ENCODE results near the gene ITLN1.
"Not testable (repeated sequence)": the region's sequence is repeated elsewhere in the genome, so short reads cannot be mapped to it uniquely, and the experiment has no call there.

Gene ITLN1

GRCh38 chr1:160883581-160884513 is 1.1 kb downstream of the ITLN1 start:
- Histone ChIP-seq H3K27me3 (ENCODE audit: control insufficient read depth in 2 of 2, insufficient read depth in 2 of 2, low read length in 2 of 2) (no peaks in the 10 kb centered on the region), H3K4me3 (ENCODE audit: low read length in 2 of 2) (peak overlapping the region in 1 of 2 donors; percentile 38), H3K4me1 (ENCODE audit: control insufficient read depth in 2 of 2, insufficient read depth in 2 of 2, low read length in 2 of 2) (no peaks in the 10 kb centered on the region), H3K9me3 (ENCODE audit: control insufficient read depth in 2 of 2, low read length in 2 of 2) (no peaks in the 10 kb centered on the region), H3K36me3 (ENCODE audit: control insufficient read depth in 2 of 2, insufficient read depth in 2 of 2, low read length in 2 of 2) (no peaks in the 10 kb centered on the region), H3K27ac (ENCODE audit: low read depth in 2 of 2, low read length in 2 of 2) (no peak overlapping the region), H3K9ac (ENCODE audit: low read depth in 1 of 2, low read length in 2 of 2) (no peak overlapping the region)

GRCh38 chr1:160882582-160882981 is 2.4 kb downstream of the ITLN1 start:
- Histone ChIP-seq H3K27me3 (ENCODE audit: control insufficient read depth in 2 of 2, insufficient read depth in 2 of 2, low read length in 2 of 2) (no peaks in the 10 kb centered on the region), H3K9ac (ENCODE audit: low read depth in 1 of 2, low read length in 2 of 2) (no peak overlapping the region), H3K27ac (ENCODE audit: low read depth in 2 of 2, low read length in 2 of 2) (no peak overlapping the region), H3K9me3 (ENCODE audit: control insufficient read depth in 2 of 2, low read length in 2 of 2) (no peaks in the 10 kb centered on the region), H3K36me3 (ENCODE audit: control insufficient read depth in 2 of 2, insufficient read depth in 2 of 2, low read length in 2 of 2) (no peaks in the 10 kb centered on the region), H3K4me3 (ENCODE audit: low read length in 2 of 2) (no peak overlapping the region), H3K4me1 (ENCODE audit: control insufficient read depth in 2 of 2, insufficient read depth in 2 of 2, low read length in 2 of 2) (no peaks in the 10 kb centered on the region)

DNA sequence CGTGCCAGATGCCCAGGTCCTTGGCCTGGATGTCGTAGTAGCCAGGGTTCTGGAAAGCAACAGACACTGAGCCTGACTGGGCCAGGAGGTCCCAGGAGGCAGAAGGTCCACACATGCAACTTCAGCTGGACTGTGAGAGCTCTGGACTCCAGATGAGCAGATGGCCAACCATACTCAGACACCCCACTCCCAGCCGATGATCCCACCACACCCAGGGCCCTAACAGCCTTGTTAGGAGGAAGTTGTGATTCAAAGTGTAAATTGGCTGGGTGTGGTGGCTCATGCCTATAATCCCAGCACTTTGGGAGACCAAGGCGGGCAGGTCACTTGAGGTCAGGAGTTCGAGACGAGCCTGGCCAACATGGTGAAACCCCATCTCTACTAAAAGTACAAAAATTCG is 3.7 kb downstream of the ITLN1 start:
- H3K9ac ChIP-seq (ENCODE audit: low read depth in 1 of 2, low read length in 2 of 2); H3K9me3 ChIP-seq (ENCODE audit: control insufficient read depth in 2 of 2, low read length in 2 of 2); H3K36me3 ChIP-seq (ENCODE audit: control insufficient read depth in 2 of 2, insufficient read depth in 2 of 2, low read length in 2 of 2); H3K4me1 ChIP-seq (ENCODE audit: control insufficient read depth in 2 of 2, insufficient read depth in 2 of 2, low read length in 2 of 2); H3K27me3 ChIP-seq (ENCODE audit: control insufficient read depth in 2 of 2, insufficient read depth in 2 of 2, low read length in 2 of 2): not testable (repeated sequence)
- Histone ChIP-seq H3K4me3 (ENCODE audit: low read length in 2 of 2) (peak overlapping the region; percentile 14 to 37), H3K27ac (ENCODE audit: low read depth in 2 of 2, low read length in 2 of 2) (peak overlapping the region in 1 of 2 donors; percentile 21)

GRCh38 chr1:160880216-160880615 is 4.8 kb downstream of the ITLN1 start:
- Histone ChIP-seq H3K27ac (ENCODE audit: low read depth in 2 of 2, low read length in 2 of 2) (no peak overlapping the region), H3K36me3 (ENCODE audit: control insufficient read depth in 2 of 2, insufficient read depth in 2 of 2, low read length in 2 of 2) (no peaks in the 10 kb centered on the region)

GRCh38 chr1:160879056-160879455 is 5.9 kb downstream of the ITLN1 start:
- no peaks in the 10 kb centered on the region for H3K4me1 ChIP-seq (ENCODE audit: control insufficient read depth in 2 of 2, insufficient read depth in 2 of 2, low read length in 2 of 2)
- H3K9me3 ChIP-seq (ENCODE audit: control insufficient read depth in 2 of 2, low read length in 2 of 2), result no peaks in the 10 kb centered on the region
- no peak overlapping the region for H3K27ac ChIP-seq (ENCODE audit: low read depth in 2 of 2, low read length in 2 of 2)
- H3K9ac ChIP-seq (ENCODE audit: low read depth in 1 of 2, low read length in 2 of 2), result no peak overlapping the region
- H3K27me3 ChIP-seq (ENCODE audit: control insufficient read depth in 2 of 2, insufficient read depth in 2 of 2, low read length in 2 of 2), result no peaks in the 10 kb centered on the region
- H3K36me3 ChIP-seq (ENCODE audit: control insufficient read depth in 2 of 2, insufficient read depth in 2 of 2, low read length in 2 of 2), result no peaks in the 10 kb centered on the region
- peak overlapping the region in 1 of 2 donors; percentile 31 for H3K4me3 ChIP-seq (ENCODE audit: low read length in 2 of 2)

More at GRCh38 chr1:160880216-160880615, 4.8 kb downstream of the ITLN1 start:
- Histone ChIP-seq H3K9me3 (ENCODE audit: control insufficient read depth in 2 of 2, low read length in 2 of 2) (no peaks in the 10 kb centered on the region), H3K4me3 (ENCODE audit: low read length in 2 of 2) (no peak overlapping the region), H3K27me3 (ENCODE audit: control insufficient read depth in 2 of 2, insufficient read depth in 2 of 2, low read length in 2 of 2) (no peaks in the 10 kb centered on the region), H3K9ac (ENCODE audit: low read depth in 1 of 2, low read length in 2 of 2) (no peak overlapping the region), H3K4me1 (ENCODE audit: control insufficient read depth in 2 of 2, insufficient read depth in 2 of 2, low read length in 2 of 2) (no peaks in the 10 kb centered on the region)

DNA sequence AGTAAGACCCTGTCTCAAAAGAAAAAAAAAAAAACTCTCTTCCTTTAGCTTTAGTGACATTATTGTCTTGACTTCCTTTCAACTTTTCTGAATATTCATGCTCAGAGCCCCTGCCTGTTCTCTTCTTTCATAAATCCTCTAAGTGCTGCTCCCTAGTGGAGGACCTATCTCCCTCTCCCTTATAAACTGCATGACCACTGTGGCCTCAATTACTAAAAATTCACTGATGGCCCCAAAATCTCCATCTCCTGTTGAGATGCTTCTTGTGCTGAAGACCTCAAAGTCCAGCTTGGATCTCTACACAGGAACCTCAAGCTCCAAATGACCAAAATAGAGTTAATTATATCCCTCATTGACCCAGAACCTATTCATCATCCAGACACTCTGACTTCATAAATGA is 7.8 kb downstream of the ITLN1 start:
- Histone ChIP-seq H3K27ac (ENCODE audit: low read depth in 2 of 2, low read length in 2 of 2) (no peak overlapping the region), H3K9me3 (ENCODE audit: control insufficient read depth in 2 of 2, low read length in 2 of 2) (no peaks in the 10 kb centered on the region), H3K27me3 (ENCODE audit: control insufficient read depth in 2 of 2, insufficient read depth in 2 of 2, low read length in 2 of 2) (no peaks in the 10 kb centered on the region), H3K4me1 (ENCODE audit: control insufficient read depth in 2 of 2, insufficient read depth in 2 of 2, low read length in 2 of 2) (no peaks in the 10 kb centered on the region), H3K4me3 (ENCODE audit: low read length in 2 of 2) (no peak overlapping the region), H3K36me3 (ENCODE audit: control insufficient read depth in 2 of 2, insufficient read depth in 2 of 2, low read length in 2 of 2) (no peaks in the 10 kb centered on the region), H3K9ac (ENCODE audit: low read depth in 1 of 2, low read length in 2 of 2) (no peak overlapping the region)

- no peak overlapping the region for H3K27ac ChIP-seq (ENCODE audit: low read depth in 2 of 2, low read length in 2 of 2)
- no peaks in the 10 kb centered on the region for H3K9me3 ChIP-seq (ENCODE audit: control insufficient read depth in 2 of 2, low read length in 2 of 2)
- no peaks in the 10 kb centered on the region for H3K4me1 ChIP-seq (ENCODE audit: control insufficient read depth in 2 of 2, insufficient read depth in 2 of 2, low read length in 2 of 2)
- H3K27me3 ChIP-seq (ENCODE audit: control insufficient read depth in 2 of 2, insufficient read depth in 2 of 2, low read length in 2 of 2), result no peaks in the 10 kb centered on the region
- H3K4me3 ChIP-seq (ENCODE audit: low read length in 2 of 2), result no peak overlapping the region
- H3K9ac ChIP-seq (ENCODE audit: low read depth in 1 of 2, low read length in 2 of 2), result no peak overlapping the region
- no peaks in the 10 kb centered on the region for H3K36me3 ChIP-seq (ENCODE audit: control insufficient read depth in 2 of 2, insufficient read depth in 2 of 2, low read length in 2 of 2)
Observed at GRCh38 chr1:160876311-160876710, 8.7 kb downstream of the ITLN1 start.

DNA sequence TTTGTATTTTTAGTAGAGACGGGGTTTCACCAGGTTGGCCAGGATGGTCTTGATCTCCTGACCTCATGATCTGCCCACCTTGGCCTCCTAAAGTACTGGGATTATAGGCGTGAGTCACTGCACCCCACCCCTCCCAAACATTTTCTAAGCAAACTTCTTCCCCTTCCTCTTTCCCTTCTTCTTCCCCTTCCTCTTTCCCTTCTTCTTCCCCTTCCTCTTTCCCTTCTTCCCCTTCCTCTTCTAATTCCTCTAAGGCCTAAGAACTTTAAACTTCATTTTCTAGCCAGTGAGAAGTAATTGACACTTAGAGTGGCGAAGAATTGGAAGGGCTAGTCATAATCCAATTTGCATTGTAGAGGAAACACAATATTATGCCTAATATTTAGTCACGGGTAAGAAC is 9.4 kb downstream of the ITLN1 start:
- H3K4me3 ChIP-seq (ENCODE audit: low read length in 2 of 2); H3K36me3 ChIP-seq (ENCODE audit: control insufficient read depth in 2 of 2, insufficient read depth in 2 of 2, low read length in 2 of 2); H3K9me3 ChIP-seq (ENCODE audit: control insufficient read depth in 2 of 2, low read length in 2 of 2); H3K9ac ChIP-seq (ENCODE audit: low read depth in 1 of 2, low read length in 2 of 2); H3K27ac ChIP-seq (ENCODE audit: low read depth in 2 of 2, low read length in 2 of 2); H3K4me1 ChIP-seq (ENCODE audit: control insufficient read depth in 2 of 2, insufficient read depth in 2 of 2, low read length in 2 of 2); H3K27me3 ChIP-seq (ENCODE audit: control insufficient read depth in 2 of 2, insufficient read depth in 2 of 2, low read length in 2 of 2): not testable (repeated sequence)

- Histone ChIP-seq H3K27me3 (ENCODE audit: control insufficient read depth in 2 of 2, insufficient read depth in 2 of 2, low read length in 2 of 2) (no peaks in the 10 kb centered on the region), H3K4me1 (ENCODE audit: control insufficient read depth in 2 of 2, insufficient read depth in 2 of 2, low read length in 2 of 2) (no peaks in the 10 kb centered on the region), H3K9ac (ENCODE audit: low read depth in 1 of 2, low read length in 2 of 2) (no peak overlapping the region), H3K27ac (ENCODE audit: low read depth in 2 of 2, low read length in 2 of 2) (no peak overlapping the region), H3K9me3 (ENCODE audit: control insufficient read depth in 2 of 2, low read length in 2 of 2) (no peaks in the 10 kb centered on the region), H3K36me3 (ENCODE audit: control insufficient read depth in 2 of 2, insufficient read depth in 2 of 2, low read length in 2 of 2) (no peaks in the 10 kb centered on the region), H3K4me3 (ENCODE audit: low read length in 2 of 2) (no peak overlapping the region)
Observed at GRCh38 chr1:160874935-160875334, 10.0 kb downstream of the ITLN1 start.

- H3K27me3 ChIP-seq (ENCODE audit: control insufficient read depth in 2 of 2, insufficient read depth in 2 of 2, low read length in 2 of 2), result no peaks in the 10 kb centered on the region
- H3K36me3 ChIP-seq (ENCODE audit: control insufficient read depth in 2 of 2, insufficient read depth in 2 of 2, low read length in 2 of 2), result no peaks in the 10 kb centered on the region
- H3K4me3 ChIP-seq (ENCODE audit: low read length in 2 of 2), result no peak overlapping the region
- no peaks in the 10 kb centered on the region for H3K9me3 ChIP-seq (ENCODE audit: control insufficient read depth in 2 of 2, low read length in 2 of 2)
- H3K4me1 ChIP-seq (ENCODE audit: control insufficient read depth in 2 of 2, insufficient read depth in 2 of 2, low read length in 2 of 2), result peaks cover 0 to 4% of the 10 kb centered on the region in 2 donors
- H3K27ac ChIP-seq (ENCODE audit: low read depth in 2 of 2, low read length in 2 of 2), result no peak overlapping the region
- no peak overlapping the region for H3K9ac ChIP-seq (ENCODE audit: low read depth in 1 of 2, low read length in 2 of 2)
Observed at GRCh38 chr1:160868141-160868540, 16.8 kb downstream of the ITLN1 start.

Data from mucosa of rectum (tissue), 2 donors.